Loucy (cell line): ENCODE data around the gene CYTIP.

Experiments used
- H2AFZ ChIP-seq: fragments of 200-600 bp; sonication (generic); 2 replicates; pipeline ENCODE4 v1.6.0; 2016; ENCODE audit warnings: antibody characterized with exemption, mild to moderate bottlenecking, low read length, moderate library complexity
- H3F3A ChIP-seq: fragments of 200-600 bp; 2 replicates; pipeline ENCODE4 v1.6.0; 2016; ENCODE audit warnings: antibody characterized with exemption, low read depth, mild to moderate bottlenecking
- H3K27me3 ChIP-seq: fragments of 200-600 bp; sonication (generic); 2 replicates; pipeline ENCODE4 v1.6.1; 2014; ENCODE audit warnings: low read length, mild to moderate bottlenecking; ENCODE audit not compliant: insufficient read depth, poor library complexity, severe bottlenecking
- H3K36me3 ChIP-seq: fragments of 200-600 bp; sonication (generic); 2 replicates; pipeline ENCODE4 v1.6.1; 2016; ENCODE audit warnings: low read length; ENCODE audit not compliant: insufficient read depth
- H3K4me1 ChIP-seq: fragments of 200-600 bp; sonication (generic); 2 replicates; pipeline ENCODE4 v1.5.1; 2014; ENCODE audit warnings: low read length, mild to moderate bottlenecking; ENCODE audit not compliant: insufficient read depth, poor library complexity, severe bottlenecking
- H3K4me2 ChIP-seq: fragments of 200-600 bp; sonication (generic); 2 replicates; pipeline ENCODE4 v1.6.0; 2014; ENCODE audit warnings: antibody characterized with exemption, low read length, low read depth, mild to moderate bottlenecking; ENCODE audit not compliant: poor library complexity, severe bottlenecking
- H3K4me3 ChIP-seq: fragments of 200-600 bp; sonication (generic); 2 replicates; pipeline ENCODE4 v1.5.1; 2014; ENCODE audit warnings: low read length, mild to moderate bottlenecking, mixed read lengths; ENCODE audit not compliant: poor library complexity, severe bottlenecking
- H3K79me2 ChIP-seq: fragments of 200-600 bp; sonication (generic); 2 replicates; pipeline ENCODE4 v1.6.1; 2014; ENCODE audit warnings: low read length; ENCODE audit not compliant: insufficient read depth
- H3K9ac ChIP-seq: fragments of 200-600 bp; sonication (generic); 2 replicates; pipeline ENCODE4 v1.6.0; 2014; ENCODE audit warnings: mild to moderate bottlenecking, low read depth, low read length, moderate library complexity; ENCODE audit not compliant: poor library complexity, severe bottlenecking
- H3K9me2 ChIP-seq: fragments of 200-600 bp; sonication (generic); replicated peaks from 2 replicates; pipeline ENCODE4 v1.6.1; 2016; ENCODE audit warnings: low read depth, low read length, mixed read lengths
- H3K9me3 ChIP-seq: fragments of 200-600 bp; sonication (generic); 2 replicates; pipeline ENCODE4 v1.6.1; 2014; ENCODE audit warnings: mild to moderate bottlenecking, antibody characterized with exemption, low read length, low read depth; ENCODE audit not compliant: insufficient read depth
- H4K20me1 ChIP-seq: fragments of 200-600 bp; sonication (generic); 2 replicates; pipeline ENCODE4 v1.6.0; 2014; ENCODE audit warnings: antibody characterized with exemption, low read length, mild to moderate bottlenecking; ENCODE audit not compliant: insufficient read depth, poor library complexity, severe bottlenecking
- EZH2phosphoT487 ChIP-seq: fragments of 200-600 bp; IDR thresholded peaks from 2 replicates; pipeline ENCODE4 v1.6.1; 2018; ENCODE audit warnings: antibody characterized with exemption, mild to moderate bottlenecking, moderate library complexity, borderline replicate concordance
- TF ChIP-seq, protein P1 (sequence below): fragments of 200-600 bp; sonication (generic); conservative IDR thresholded peaks from 2 replicates; pipeline ENCODE4 v1.5.1; 2014; ENCODE audit warnings: mild to moderate bottlenecking, antibody characterized with exemption, low read length

CYTIP gene

DNA sequence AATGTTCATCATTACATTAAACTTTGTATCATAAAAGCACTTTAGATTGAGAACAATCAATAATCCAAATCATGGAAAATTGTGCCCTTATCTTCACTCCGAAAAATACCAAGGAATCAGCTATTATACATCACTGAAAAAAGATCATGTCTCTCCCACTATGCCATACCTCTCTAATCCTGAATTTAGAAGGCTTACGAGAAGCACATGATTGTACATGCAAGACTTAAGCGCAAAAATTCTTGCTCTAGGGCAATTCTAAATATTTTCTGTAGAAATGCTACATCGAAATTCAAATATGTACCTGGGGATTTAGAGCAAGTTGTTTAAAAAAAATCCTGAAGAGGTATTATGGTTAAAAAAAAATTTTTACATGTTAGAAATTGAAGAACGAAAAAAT lies 1.3 kb downstream of the CYTIP start:
- Histone ChIP-seq H3K4me2 (no peak overlapping the region), H3F3A (no peaks in the 10 kb centered on the region)

DNA sequence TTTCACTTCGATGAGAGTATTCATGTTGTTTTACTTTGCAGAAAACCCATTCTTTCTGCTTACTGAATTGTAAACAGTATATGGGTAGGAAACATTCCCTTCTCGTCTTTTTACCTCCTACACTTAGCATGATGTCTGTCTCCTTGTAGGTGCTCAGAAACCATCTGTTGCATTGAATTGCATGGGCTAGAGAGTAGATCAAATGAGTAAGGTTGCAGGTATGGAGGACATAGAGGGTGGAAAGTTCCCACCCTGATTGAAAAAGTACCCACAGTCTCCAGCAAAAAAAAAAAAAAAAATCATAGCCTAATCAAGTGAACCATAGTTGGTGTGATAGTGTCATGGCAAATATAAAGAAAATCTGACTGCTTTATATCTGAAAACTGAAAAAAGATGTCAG lies 1.7 kb downstream of the CYTIP start:
- Histone ChIP-seq H2AFZ (no peak overlapping the region), H3F3A (no peaks in the 10 kb centered on the region), H3K79me2 (no peaks in the 10 kb centered on the region), H3K4me2 (no peak overlapping the region), H3K9ac (no peak overlapping the region), H3K4me3 (no peak overlapping the region), H3K27me3 (no peaks in the 10 kb centered on the region), H4K20me1 (no peaks in the 10 kb centered on the region), H3K4me1 (no peaks in the 10 kb centered on the region), H3K36me3 (no peaks in the 10 kb centered on the region), H3K9me2 (no peaks in the 10 kb centered on the region), H3K9me3 (no peaks in the 10 kb centered on the region; the same call in 1 of the 2 replicates)
- no peak for TF ChIP-seq EZH2phosphoT487
- TF ChIP-seq, protein P1, sequence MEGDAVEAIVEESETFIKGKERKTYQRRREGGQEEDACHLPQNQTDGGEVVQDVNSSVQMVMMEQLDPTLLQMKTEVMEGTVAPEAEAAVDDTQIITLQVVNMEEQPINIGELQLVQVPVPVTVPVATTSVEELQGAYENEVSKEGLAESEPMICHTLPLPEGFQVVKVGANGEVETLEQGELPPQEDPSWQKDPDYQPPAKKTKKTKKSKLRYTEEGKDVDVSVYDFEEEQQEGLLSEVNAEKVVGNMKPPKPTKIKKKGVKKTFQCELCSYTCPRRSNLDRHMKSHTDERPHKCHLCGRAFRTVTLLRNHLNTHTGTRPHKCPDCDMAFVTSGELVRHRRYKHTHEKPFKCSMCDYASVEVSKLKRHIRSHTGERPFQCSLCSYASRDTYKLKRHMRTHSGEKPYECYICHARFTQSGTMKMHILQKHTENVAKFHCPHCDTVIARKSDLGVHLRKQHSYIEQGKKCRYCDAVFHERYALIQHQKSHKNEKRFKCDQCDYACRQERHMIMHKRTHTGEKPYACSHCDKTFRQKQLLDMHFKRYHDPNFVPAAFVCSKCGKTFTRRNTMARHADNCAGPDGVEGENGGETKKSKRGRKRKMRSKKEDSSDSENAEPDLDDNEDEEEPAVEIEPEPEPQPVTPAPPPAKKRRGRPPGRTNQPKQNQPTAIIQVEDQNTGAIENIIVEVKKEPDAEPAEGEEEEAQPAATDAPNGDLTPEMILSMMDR, result no peak

More for the DNA sequence above, 1.3 kb downstream of the CYTIP start:
- no peaks in the 10 kb centered on the region for H3K9me2 ChIP-seq
- no peaks in the 10 kb centered on the region for H3K4me1 ChIP-seq
- H3K9ac ChIP-seq, result no peak overlapping the region
- H3K36me3 ChIP-seq, result no peaks in the 10 kb centered on the region
- H3K9me3 ChIP-seq, result no peaks in the 10 kb centered on the region; the same call in 1 of the 2 replicates
- no peak overlapping the region for H3K4me3 ChIP-seq
- H3K79me2 ChIP-seq, result no peaks in the 10 kb centered on the region
- no peak overlapping the region for H2AFZ ChIP-seq
- H3K27me3 ChIP-seq, result no peaks in the 10 kb centered on the region
- no peaks in the 10 kb centered on the region for H4K20me1 ChIP-seq
- TF ChIP-seq EZH2phosphoT487, result no peak
- TF ChIP-seq, protein P1, result no peak

DNA sequence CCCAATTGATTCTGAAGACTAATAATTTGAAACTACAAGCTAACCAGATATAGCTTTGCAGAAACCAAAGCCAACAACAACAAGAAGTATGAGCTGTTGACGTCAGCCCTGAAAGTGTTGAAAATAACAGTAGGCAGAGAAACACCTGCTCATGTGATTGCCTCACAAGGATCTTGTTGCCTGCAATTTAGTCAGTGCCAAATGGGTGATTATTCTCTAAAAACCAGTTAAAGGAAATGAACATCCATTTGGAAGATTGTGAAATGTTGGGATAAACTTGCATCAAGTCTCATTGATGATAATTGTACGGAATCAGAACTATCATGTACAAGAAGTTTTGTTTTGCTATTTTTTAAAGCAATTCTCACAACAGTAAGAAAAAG lies 2.8 kb downstream of the CYTIP start:
- Histone ChIP-seq H3K4me3 (no peak overlapping the region), H3K9me2 (no peaks in the 10 kb centered on the region), H3K9me3 (no peaks in the 10 kb centered on the region; the same call in 1 of the 2 replicates), H3F3A (no peaks in the 10 kb centered on the region), H3K79me2 (no peaks in the 10 kb centered on the region), H3K4me2 (no peak overlapping the region), H3K27me3 (no peaks in the 10 kb centered on the region), H2AFZ (no peak overlapping the region), H3K9ac (no peak overlapping the region), H3K36me3 (no peaks in the 10 kb centered on the region), H3K4me1 (no peaks in the 10 kb centered on the region), H4K20me1 (no peaks in the 10 kb centered on the region)
- TF ChIP-seq EZH2phosphoT487, result no peak
- TF ChIP-seq, protein P1, result no peak
